ENCODE results near the gene BORCS5. TPM values are rescaled to one million over a fixed set of nuclear protein-coding genes. Genes with fewer than 3 reads are reported as not detected.
A peak's percentile ranks its signal among the peaks of the same experiment; 100 is the strongest.
"Not testable (repeated sequence)": the region's sequence is repeated elsewhere in the genome, so short reads cannot be mapped to it uniquely, and the experiment has no call there.

Gene BORCS5
- total RNA-seq, 2 experiments from 2014 or later, result 43.7 to 47.8 TPM

GRCh38 chr12:12397184-12397583, 40.3 kb downstream of the BORCS5 start:
- no peak overlapping the region for H3K27ac Mint-ChIP-seq
- H3K9me3 Mint-ChIP-seq, result peaks cover 4% of the 10 kb centered on the region
- POLR2A ChIA-PET, result no interaction called here
- DNase-seq, result no peak
- peaks cover 18% of the 10 kb centered on the region for H3K36me3 Mint-ChIP-seq
- no peak overlapping the region for H3K4me3 Mint-ChIP-seq
- no peaks in the 10 kb centered on the region for H3K27me3 Mint-ChIP-seq
- intact Hi-C loops (cut with micrococcal nuclease), result no loop called here
- peaks cover 52% of the 10 kb centered on the region for H3K4me1 Mint-ChIP-seq (ENCODE audit: low read depth)
- CTCF ChIA-PET, result interaction anchor here (0.7 to 1.0 kb wide), 2 partner anchors 166 to 259 kb away, joined by 3 read pairs; partner anchors contain the start of gene DUSP16

- Mint-ChIP-seq H3K9me3 (peaks cover 4% of the 10 kb centered on the region), H3K36me3 (peaks cover 19% of the 10 kb centered on the region), H3K4me1 (ENCODE audit: low read depth) (peaks cover 61% of the 10 kb centered on the region), H3K4me3 (no peak overlapping the region), H3K27ac (no peak overlapping the region), H3K27me3 (no peaks in the 10 kb centered on the region)
- DNase-seq, result no peak
- intact Hi-C loops (cut with micrococcal nuclease), result no loop called here
- POLR2A ChIA-PET, result no interaction called here
- CTCF ChIA-PET, result interaction anchor here (0.7 to 1.2 kb wide), 3 partner anchors 165 to 258 kb away, joined by 3 read pairs; partner anchors contain the start of gene DUSP16
Measured at GRCh38 chr12:12398026-12398859, 41.4 kb downstream of the BORCS5 start.

GRCh38 chr12:12399161-12399560, 42.3 kb downstream of the BORCS5 start:
- peaks cover 68% of the 10 kb centered on the region for H3K4me1 Mint-ChIP-seq (ENCODE audit: low read depth)
- DNase-seq, result no peak
- no peak overlapping the region for H3K4me3 Mint-ChIP-seq
- POLR2A ChIA-PET, result no interaction called here
- H3K27me3 Mint-ChIP-seq, result no peaks in the 10 kb centered on the region
- intact Hi-C loops (cut with micrococcal nuclease), result no loop called here
- H3K36me3 Mint-ChIP-seq, result peaks cover 19% of the 10 kb centered on the region
- peaks cover 4% of the 10 kb centered on the region for H3K9me3 Mint-ChIP-seq
- CTCF ChIA-PET, result interaction anchor here (1.0 to 1.2 kb wide), 2 partner anchors 22 to 256 kb away, joined by 3 read pairs; no protein-coding TSS in a partner anchor
- no peak overlapping the region for H3K27ac Mint-ChIP-seq

- DNase-seq, result no peak
- Mint-ChIP-seq H3K4me3 (no peak overlapping the region), H3K27ac (peak overlapping the region; percentile 23), H3K4me1 (ENCODE audit: low read depth) (peaks cover 72% of the 10 kb centered on the region), H3K27me3 (no peaks in the 10 kb centered on the region), H3K36me3 (peaks cover 18% of the 10 kb centered on the region), H3K9me3 (peaks cover 4% of the 10 kb centered on the region)
- CTCF ChIA-PET, result interaction anchor here (0.6 to 1.0 kb wide), 2 partner anchors 11 to 23 kb away, joined by 3 read pairs; no protein-coding TSS in a partner anchor
- POLR2A ChIA-PET, result no interaction called here
- intact Hi-C loops (cut with micrococcal nuclease), result no loop called here
Measured at GRCh38 chr12:12399776-12400305, 43.0 kb downstream of the BORCS5 start.

GRCh38 chr12:12400793-12401192, 43.9 kb downstream of the BORCS5 start:
- H3K27ac Mint-ChIP-seq, result no peak overlapping the region
- ChIA-PET POLR2A (no interaction called here), CTCF (interaction anchor here (0.8 kb wide), 1 partner anchor 24 kb away, joined by 3 read pairs; no protein-coding TSS in a partner anchor)
- H3K4me1 Mint-ChIP-seq (ENCODE audit: low read depth), result peaks cover 68% of the 10 kb centered on the region
- no peak for DNase-seq
- intact Hi-C loops (cut with micrococcal nuclease), result no loop called here
- H3K4me3 Mint-ChIP-seq, result no peak overlapping the region
- no peaks in the 10 kb centered on the region for H3K27me3 Mint-ChIP-seq
- peaks cover 17% of the 10 kb centered on the region for H3K36me3 Mint-ChIP-seq
- H3K9me3 Mint-ChIP-seq, result peaks cover 4% of the 10 kb centered on the region

- intact Hi-C loops (cut with micrococcal nuclease), result no loop called here
- no peak for DNase-seq
- ChIA-PET POLR2A (interaction anchor here (1.0 kb wide), 1 partner anchor 47 kb away, joined by 3 read pairs; the partner anchor contains the start of gene BORCS5), CTCF (interaction anchor here (0.8 kb wide), 2 partner anchors 27 to 161 kb away, joined by 3 to 4 read pairs; no protein-coding TSS in a partner anchor)
- Mint-ChIP-seq H3K27ac (peak overlapping the region; percentile 11), H3K9me3 (peaks cover 4% of the 10 kb centered on the region), H3K36me3 (peaks cover 23% of the 10 kb centered on the region), H3K4me3 (no peak overlapping the region), H3K27me3 (no peaks in the 10 kb centered on the region), H3K4me1 (ENCODE audit: low read depth) (peaks cover 51% of the 10 kb centered on the region)
Measured at GRCh38 chr12:12403264-12404248, 46.7 kb downstream of the BORCS5 start.

- Mint-ChIP-seq H3K27ac (peak overlapping the region; percentile 11), H3K27me3 (no peaks in the 10 kb centered on the region), H3K4me3 (no peak overlapping the region), H3K4me1 (ENCODE audit: low read depth) (peaks cover 49% of the 10 kb centered on the region), H3K36me3 (peaks cover 26% of the 10 kb centered on the region), H3K9me3 (peaks cover 4% of the 10 kb centered on the region)
- ChIA-PET POLR2A (interaction anchor here (0.6 to 1.0 kb wide), 2 partner anchors 48 to 231 kb away, joined by 3 to 4 read pairs; partner anchors contain the start of gene BORCS5), CTCF (interaction anchor here (0.8 kb wide), 1 partner anchor 28 kb away, joined by 4 read pairs; no protein-coding TSS in a partner anchor)
- no peak for DNase-seq
- intact Hi-C loops (cut with micrococcal nuclease), result no loop called here
Measured at GRCh38 chr12:12404297-12404696, 47.4 kb downstream of the BORCS5 start.

GRCh38 chr12:12405882-12406281, 49.0 kb downstream of the BORCS5 start:
- no peak for DNase-seq
- peaks cover 4% of the 10 kb centered on the region for H3K9me3 Mint-ChIP-seq
- H3K4me3 Mint-ChIP-seq, result no peak overlapping the region
- H3K27me3 Mint-ChIP-seq, result no peaks in the 10 kb centered on the region
- ChIA-PET POLR2A (no interaction called here), CTCF (no interaction called here)
- H3K36me3 Mint-ChIP-seq, result peaks cover 25% of the 10 kb centered on the region
- intact Hi-C loops (cut with micrococcal nuclease), result no loop called here
- no peak overlapping the region for H3K27ac Mint-ChIP-seq
- H3K4me1 Mint-ChIP-seq (ENCODE audit: low read depth), result peaks cover 38% of the 10 kb centered on the region

- no peak overlapping the region for H3K4me3 Mint-ChIP-seq
- H3K27ac Mint-ChIP-seq, result no peak overlapping the region
- ChIA-PET CTCF (no interaction called here), POLR2A (interaction anchor here (1.2 kb wide), 1 partner anchor 35 kb away, joined by 4 read pairs; no protein-coding TSS in a partner anchor)
- H3K4me1 Mint-ChIP-seq (ENCODE audit: low read depth), result peaks cover 41% of the 10 kb centered on the region
- no peaks in the 10 kb centered on the region for H3K27me3 Mint-ChIP-seq
- DNase-seq, result no peak
- intact Hi-C loops (cut with micrococcal nuclease), result no loop called here
- peaks cover 23% of the 10 kb centered on the region for H3K36me3 Mint-ChIP-seq
- H3K9me3 Mint-ChIP-seq, result peaks cover 7% of the 10 kb centered on the region
Measured at GRCh38 chr12:12406762-12407161, 49.9 kb downstream of the BORCS5 start.

- Mint-ChIP-seq H3K9me3 (peaks cover 7% of the 10 kb centered on the region), H3K27ac (peak overlapping the region; percentile 24), H3K4me3 (no peak overlapping the region), H3K27me3 (no peaks in the 10 kb centered on the region), H3K36me3 (peaks cover 24% of the 10 kb centered on the region), H3K4me1 (ENCODE audit: low read depth) (peaks cover 36% of the 10 kb centered on the region)
- CTCF ChIA-PET, result no interaction called here
- intact Hi-C loops (cut with micrococcal nuclease), result loop anchor here (1.0 to 2.0 kb wide), 2 partner anchors 23 to 35 kb away; no protein-coding TSS in a partner anchor
- DNase-seq, result no peak
- POLR2A ChIA-PET, result no interaction called here
Measured at GRCh38 chr12:12408265-12408690, 51.4 kb downstream of the BORCS5 start.

- peaks cover 26% of the 10 kb centered on the region for H3K4me1 Mint-ChIP-seq (ENCODE audit: low read depth)
- H3K36me3 Mint-ChIP-seq, result peaks cover 23% of the 10 kb centered on the region
- H3K9me3 Mint-ChIP-seq, DNase-seq, CTCF ChIA-PET, H3K27me3 Mint-ChIP-seq, H3K4me3 Mint-ChIP-seq, POLR2A ChIA-PET: not testable (repeated sequence)
- intact Hi-C loops (cut with micrococcal nuclease), result loop anchor here (2.0 kb wide), 1 partner anchor 33 kb away; no protein-coding TSS in a partner anchor
- peak overlapping the region; percentile 45 for H3K27ac Mint-ChIP-seq
Measured at GRCh38 chr12:12409337-12409736, 52.5 kb downstream of the BORCS5 start.
